Cardiac fibroblast (primary cell): ENCODE results near the gene MAP7.

Experiments used
- DNase-seq, 2 donors: peaks; one replicate each; pipeline versions ENCODE4 v3.0.0 to v3.0.0-alpha.2; 2010; ENCODE audit warnings: low read depth in 2 of 2
- H3K4me3 ChIP-seq, 2 donors: replicated peaks in 1 of 2; 1 replicate in 1 of 2; 2 replicates in 1 of 2; pipeline ENCODE4 v1.5.1; 2011; ENCODE audit warnings: low read depth in 2 of 2, low read length in 2 of 2, mild to moderate bottlenecking in 2 of 2, moderate library complexity in 1 of 2
- CTCF ChIP-seq: IDR thresholded peaks from one replicate; pipeline ENCODE4 v1.5.1; 2011; ENCODE audit warnings: low read depth, mild to moderate bottlenecking, low read length, inconsistent platforms

The MAP7 gene

GRCh38 chr6:136477548-136477947 lies 72.7 kb downstream of the MAP7 start:
- TF ChIP-seq CTCF, result no peak
- no peak for DNase-seq
- H3K4me3 ChIP-seq, result no peak overlapping the region

GRCh38 chr6:136475686-136476085 lies 74.5 kb downstream of the MAP7 start:
- DNase-seq, result no peak
- TF ChIP-seq CTCF, result no peak
- no peak overlapping the region for H3K4me3 ChIP-seq

GRCh38 chr6:136474241-136474640 lies 76.0 kb downstream of the MAP7 start:
- DNase-seq, result no peak
- no peak for TF ChIP-seq CTCF

GRCh38 chr6:136471922-136472321 lies 78.3 kb downstream of the MAP7 start:
- DNase-seq, result no peak
- no peak overlapping the region for H3K4me3 ChIP-seq
- no peak for TF ChIP-seq CTCF

More at GRCh38 chr6:136474241-136474640, 76.0 kb downstream of the MAP7 start:
- H3K4me3 ChIP-seq, result no peak overlapping the region

GRCh38 chr6:136471372-136471771 lies 78.8 kb downstream of the MAP7 start:
- TF ChIP-seq CTCF, result no peak

GRCh38 chr6:136470044-136470443 lies 80.2 kb downstream of the MAP7 start:
- TF ChIP-seq CTCF, result no peak
- no peak for DNase-seq
- H3K4me3 ChIP-seq, result no peak overlapping the region

More at GRCh38 chr6:136471372-136471771, 78.8 kb downstream of the MAP7 start:
- no peak overlapping the region for H3K4me3 ChIP-seq
- DNase-seq, result peak; percentile 5 to 7

GRCh38 chr6:136469154-136469553 lies 81.1 kb downstream of the MAP7 start:
- DNase-seq, result no peak
- no peak overlapping the region for H3K4me3 ChIP-seq
- TF ChIP-seq CTCF, result no peak
